GM18511 (cell line): ENCODE measurements around the gene CLEC4D.
"Not testable (repeated sequence)": the region's sequence is repeated elsewhere in the genome, so short reads cannot be mapped to it uniquely, and the experiment has no call there.

Experiments used
- ATAC-seq: cut with Tn5 transposase; IDR thresholded peaks from one replicate; pipeline ENCODE4 v1.9.1; 2021; ENCODE audit warnings: mild to moderate bottlenecking, moderate library complexity; ENCODE audit not compliant: unreplicated experiment

CLEC4D gene

GRCh38 chr12:8527250-8528130 is 14.2 kb downstream of the CLEC4D start:
- no peak for ATAC-seq

GRCh38 chr12:8532045-8532444 is 18.7 kb downstream of the CLEC4D start:
- ATAC-seq = no peak

- not testable (repeated sequence) for ATAC-seq
Measured at GRCh38 chr12:8537820-8538219, 24.5 kb downstream of the CLEC4D start.

- not testable (repeated sequence) for ATAC-seq
Measured at GRCh38 chr12:8540831-8541230, 27.5 kb downstream of the CLEC4D start, which contains the start of gene CLEC4E. Gene CLEC4E (minus strand): TSS chr12:8540905. CDS start chr12:8540797, 108 bp downstream.

- no peak for ATAC-seq
Measured at GRCh38 chr12:8541562-8541961, 28.3 kb downstream of the CLEC4D start.

GRCh38 chr12:8544295-8544694 is 31.0 kb downstream of the CLEC4D start:
- ATAC-seq = peak; percentile 68

- ATAC-seq = no peak
Measured at GRCh38 chr12:8546591-8546990, 33.3 kb downstream of the CLEC4D start.

- no peak for ATAC-seq
Measured at GRCh38 chr12:8547645-8548044, 34.3 kb downstream of the CLEC4D start.

- ATAC-seq = no peak
Measured at GRCh38 chr12:8548192-8548591, 34.9 kb downstream of the CLEC4D start.

- ATAC-seq = no peak
Measured at GRCh38 chr12:8549381-8549780, 36.1 kb downstream of the CLEC4D start.

GRCh38 chr12:8553088-8553627 is 39.9 kb downstream of the CLEC4D start:
- ATAC-seq = no peak

GRCh38 chr12:8554451-8555195 is 41.3 kb downstream of the CLEC4D start:
- no peak for ATAC-seq

- no peak for ATAC-seq
Measured at GRCh38 chr12:8556531-8557097, 43.3 kb downstream of the CLEC4D start.

GRCh38 chr12:8559676-8560075 is 46.4 kb downstream of the CLEC4D start:
- ATAC-seq = no peak

- ATAC-seq = no peak
Measured at GRCh38 chr12:8561011-8561410, 47.7 kb downstream of the CLEC4D start.

GRCh38 chr12:8562310-8562709 is 49.0 kb downstream of the CLEC4D start:
- ATAC-seq = no peak

- ATAC-seq = no peak
Measured at GRCh38 chr12:8563356-8563755, 50.1 kb downstream of the CLEC4D start.

- ATAC-seq = no peak
Measured at GRCh38 chr12:8564656-8565055, 51.4 kb downstream of the CLEC4D start.

- ATAC-seq = not testable (repeated sequence)
Measured at GRCh38 chr12:8566052-8566451, 52.7 kb downstream of the CLEC4D start.

GRCh38 chr12:8566525-8566924 is 53.2 kb downstream of the CLEC4D start:
- no peak for ATAC-seq
